ENCODE data around the gene CAPN10.

The CAPN10 gene

GRCh38 chr2:240642061-240642805 is 55.7 kb downstream of the CAPN10 start:
- DNase-seq = no peak

GRCh38 chr2:240642806-240643092 is 56.2 kb downstream of the CAPN10 start:
- no peak for DNase-seq

- no peak for DNase-seq
These were observed 56.7 kb downstream of the CAPN10 start for GRCh38 chr2:240643093-240643810.

- DNase-seq = no peak
These were observed 57.2 kb downstream of the CAPN10 start for GRCh38 chr2:240643811-240644150.

GRCh38 chr2:240644171-240644651 is 57.7 kb downstream of the CAPN10 start:
- DNase-seq = no peak

DNA sequence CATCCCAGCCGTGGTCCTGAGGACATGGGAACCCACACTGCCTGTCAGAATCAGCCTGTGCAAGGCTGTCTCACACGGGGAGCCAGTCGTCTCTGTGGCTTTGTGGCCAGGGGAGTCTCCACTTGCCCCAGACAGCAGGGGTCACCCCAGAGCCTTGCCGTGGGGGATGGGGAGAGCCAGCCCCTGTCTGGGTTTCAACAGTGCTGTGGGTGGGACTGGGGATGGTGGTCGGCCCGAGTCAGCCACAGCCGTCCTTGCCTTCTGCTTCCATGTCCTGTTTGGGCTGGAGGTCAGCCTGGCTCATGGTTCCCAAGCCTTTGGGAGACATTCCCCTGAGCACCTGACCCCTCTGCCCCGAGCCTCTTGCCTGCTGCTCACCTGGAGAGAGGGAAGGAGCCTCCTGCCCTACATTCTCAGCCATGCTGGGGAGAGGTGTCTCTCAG is 58.3 kb downstream of the CAPN10 start:
- DNase-seq = no peak

- no peak for DNase-seq
These were observed 58.8 kb downstream of the CAPN10 start for GRCh38 chr2:240645346-240645745.

GRCh38 chr2:240645801-240646175 is 59.3 kb downstream of the CAPN10 start:
- DNase-seq = no peak

GRCh38 chr2:240646176-240646899 is 59.8 kb downstream of the CAPN10 start:
- DNase-seq = no peak

GRCh38 chr2:240646900-240647502 is 60.5 kb downstream of the CAPN10 start:
- no peak for DNase-seq

DNA sequence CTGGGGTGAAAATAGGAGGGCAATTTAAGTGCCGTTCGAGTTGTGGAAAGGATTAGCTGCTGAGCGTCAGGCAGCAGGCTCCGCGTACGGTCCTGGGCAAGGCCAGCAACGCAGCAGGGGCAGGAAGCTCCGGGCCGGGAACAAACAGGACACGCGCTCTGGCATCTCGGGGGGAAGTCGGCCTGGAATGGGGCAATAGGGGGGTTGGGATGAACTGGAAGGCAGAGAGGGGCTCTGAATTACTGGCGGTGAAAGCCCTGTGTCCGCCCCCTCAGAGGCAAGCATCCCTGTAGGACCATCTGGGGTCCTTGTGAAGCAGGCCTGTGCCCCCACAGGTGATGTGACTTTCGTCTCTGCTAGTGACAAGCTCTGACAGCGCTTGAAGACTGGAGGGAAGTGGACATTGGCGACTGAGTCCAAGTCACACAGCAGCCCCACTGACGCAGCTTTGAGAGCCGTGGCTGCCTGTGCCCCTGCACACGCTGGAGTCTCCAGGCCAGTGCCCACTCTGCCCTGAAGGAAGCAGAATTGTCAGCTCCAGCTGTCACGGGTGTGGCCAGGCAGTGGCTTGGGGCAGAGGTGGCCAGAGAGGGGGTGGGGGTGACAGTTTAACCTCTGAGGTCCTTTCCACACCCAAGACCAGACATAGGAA is 61.1 kb downstream of the CAPN10 start:
- no peak for DNase-seq

GRCh38 chr2:240648155-240648649 is 61.7 kb downstream of the CAPN10 start:
- no peak for DNase-seq
